ENCODE data around the gene SYNDIG1. TPM values are rescaled to one million over a fixed set of nuclear protein-coding genes. Genes with fewer than 3 reads are reported as not detected.

Gene SYNDIG1
- total and polyA plus RNA-seq, 9 of the 15 experiments (the other 6 are each of a cell fraction or from before 2014, with no cell fraction given), result not detected

DNA sequence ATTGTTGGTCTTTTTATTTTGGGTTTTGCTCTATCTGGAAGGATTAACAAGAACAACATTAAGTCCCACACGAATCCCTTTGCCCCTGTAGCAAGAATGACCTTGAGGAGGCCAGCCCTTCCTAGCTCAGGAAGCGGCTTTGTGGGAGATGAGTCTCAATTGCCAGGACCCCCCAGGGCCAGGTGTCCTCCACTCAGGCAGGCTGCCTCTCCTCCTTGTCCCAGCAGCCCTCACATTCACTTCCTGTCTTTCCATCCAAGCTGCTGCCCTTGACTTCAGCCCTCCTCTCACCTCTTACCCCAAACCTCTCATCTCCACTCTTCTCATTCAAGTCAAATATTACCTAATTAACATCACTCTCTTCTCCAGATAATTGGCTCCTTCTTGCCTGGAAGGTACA, 22.6 kb upstream of the SYNDIG1 start:
- Histone ChIP-seq H2AFZ (ENCODE audit: low read depth, low read length) (no peak overlapping the region), H3K9me1 (ENCODE audit: control insufficient read depth, insufficient read depth, low read length) (no peaks in the 10 kb centered on the region), H3K4me1 (replicated peaks in 1 of 2; ENCODE audit: control insufficient read depth in 2 of 2, insufficient read depth in 2 of 2, low read length in 2 of 2) (no peaks in the 10 kb centered on the region), H3K4me3 (no peak overlapping the region), H3K9ac (ENCODE audit: insufficient read depth in 1 of 2, low read depth in 2 of 2, low read length in 2 of 2) (no peak overlapping the region), H3K79me2 (ENCODE audit: control insufficient read depth, insufficient read depth, low read length) (no peaks in the 10 kb centered on the region), H3K36me3 (ENCODE audit: control insufficient read depth, insufficient read depth, low read length) (no peaks in the 10 kb centered on the region), H3K4me2 (ENCODE audit: insufficient read depth, low read length) (no peak overlapping the region), H4K20me1 (replicated peaks; ENCODE audit: control insufficient read depth, insufficient read depth, low read length) (no peaks in the 10 kb centered on the region), H3K9me3 (replicated peaks; ENCODE audit: control insufficient read depth, insufficient read depth, low read depth, low read length) (no peaks in the 10 kb centered on the region), H3K27me3 (ENCODE audit: control insufficient read depth in 2 of 2, insufficient read depth in 2 of 2, low read length in 2 of 2) (no peaks in the 10 kb centered on the region), H3K27ac (ENCODE audit: extremely low read depth, low read depth, low read length) (no peak overlapping the region)
- ChIA-PET POLR2A (interaction anchor here (0.7 kb wide), 1 partner anchor 11 kb away, joined by 3 read pairs; no protein-coding TSS in a partner anchor), CTCF (ENCODE audit: low intra/inter-chr PET ratio) (no interaction called here)
- 10% methylated on average over 2 of the region's 2 CpGs for WGBS (ENCODE audit: insufficient coverage, low coverage, missing lambda C conversion rate)
- ATAC-seq (no peak), FAIRE-seq (no peak), DNase-seq (ENCODE audit: extremely low read depth in 1 of 4, low spot score in 3 of 4) (no peak)
- BruUV-seq (replicated peaks), result no TSS peak
- in situ Hi-C loops (cut with MboI) (no loop called here), intact Hi-C loops (cut with micrococcal nuclease) (no loop called here)
- no peak for TF ChIP-seq NR2C2 (CRISPR knock-in tag; IDR thresholded peaks at IDR 0.05)
- no peak for TF ChIP-seq NR2C2 (tag; IDR thresholded peaks at IDR 0.05)
- TF ChIP-seq, protein P1, sequence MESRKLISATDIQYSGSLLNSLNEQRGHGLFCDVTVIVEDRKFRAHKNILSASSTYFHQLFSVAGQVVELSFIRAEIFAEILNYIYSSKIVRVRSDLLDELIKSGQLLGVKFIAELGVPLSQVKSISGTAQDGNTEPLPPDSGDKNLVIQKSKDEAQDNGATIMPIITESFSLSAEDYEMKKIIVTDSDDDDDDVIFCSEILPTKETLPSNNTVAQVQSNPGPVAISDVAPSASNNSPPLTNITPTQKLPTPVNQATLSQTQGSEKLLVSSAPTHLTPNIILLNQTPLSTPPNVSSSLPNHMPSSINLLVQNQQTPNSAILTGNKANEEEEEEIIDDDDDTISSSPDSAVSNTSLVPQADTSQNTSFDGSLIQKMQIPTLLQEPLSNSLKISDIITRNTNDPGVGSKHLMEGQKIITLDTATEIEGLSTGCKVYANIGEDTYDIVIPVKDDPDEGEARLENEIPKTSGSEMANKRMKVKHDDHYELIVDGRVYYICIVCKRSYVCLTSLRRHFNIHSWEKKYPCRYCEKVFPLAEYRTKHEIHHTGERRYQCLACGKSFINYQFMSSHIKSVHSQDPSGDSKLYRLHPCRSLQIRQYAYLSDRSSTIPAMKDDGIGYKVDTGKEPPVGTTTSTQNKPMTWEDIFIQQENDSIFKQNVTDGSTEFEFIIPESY (CRISPR knock-in tag; IDR thresholded peaks at IDR 0.05), result no peak
- no peak for TF ChIP-seq MAFF (IDR thresholded peaks at IDR 0.05; ENCODE audit: low read length)
- TF ChIP-seq NFRKB (IDR thresholded peaks at IDR 0.05; ENCODE audit: low read depth), result no peak
- TF ChIP-seq, protein P2, sequence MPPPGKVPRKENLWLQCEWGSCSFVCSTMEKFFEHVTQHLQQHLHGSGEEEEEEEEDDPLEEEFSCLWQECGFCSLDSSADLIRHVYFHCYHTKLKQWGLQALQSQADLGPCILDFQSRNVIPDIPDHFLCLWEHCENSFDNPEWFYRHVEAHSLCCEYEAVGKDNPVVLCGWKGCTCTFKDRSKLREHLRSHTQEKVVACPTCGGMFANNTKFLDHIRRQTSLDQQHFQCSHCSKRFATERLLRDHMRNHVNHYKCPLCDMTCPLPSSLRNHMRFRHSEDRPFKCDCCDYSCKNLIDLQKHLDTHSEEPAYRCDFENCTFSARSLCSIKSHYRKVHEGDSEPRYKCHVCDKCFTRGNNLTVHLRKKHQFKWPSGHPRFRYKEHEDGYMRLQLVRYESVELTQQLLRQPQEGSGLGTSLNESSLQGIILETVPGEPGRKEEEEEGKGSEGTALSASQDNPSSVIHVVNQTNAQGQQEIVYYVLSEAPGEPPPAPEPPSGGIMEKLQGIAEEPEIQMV (tag; conservative IDR thresholded peaks at IDR 0.05; ENCODE audit: low read depth), result no peak
- TF ChIP-seq LEF1 (IDR thresholded peaks at IDR 0.05), result no peak
- no peak for TF ChIP-seq SMAD1 (IDR thresholded peaks at IDR 0.05; ENCODE audit: low read depth, low read length, partially characterized antibody)
- no peak for TF ChIP-seq HDAC6 (IDR thresholded peaks at IDR 0.05; ENCODE audit: low read depth, low read length)
- TF ChIP-seq MBD2 (IDR thresholded peaks at IDR 0.05; ENCODE audit: borderline replicate concordance, low read depth), result no peak
- TF ChIP-seq CBFA2T3 (IDR thresholded peaks at IDR 0.05), result no peak
- TF ChIP-seq ZNF778 (CRISPR knock-in tag; IDR thresholded peaks at IDR 0.05), result no peak
- no peak for TF ChIP-seq MAZ (CRISPR knock-in tag; conservative IDR thresholded peaks at IDR 0.05 in 1 of 2, IDR thresholded peaks at IDR 0.05 in 1 of 2)
- TF ChIP-seq ZNF764 (CRISPR knock-in tag; IDR thresholded peaks at IDR 0.05; ENCODE audit: low read depth), result no peak
- no peak for TF ChIP-seq SP1 (CRISPR knock-in tag; IDR thresholded peaks at IDR 0.05)
- no peak for TF ChIP-seq CHD1 (IDR thresholded peaks at IDR 0.05; ENCODE audit: low read length)
- no peak for TF ChIP-seq ZNF239 (CRISPR knock-in tag; IDR thresholded peaks at IDR 0.05)
- no peak for TF ChIP-seq ZNF408 (CRISPR knock-in tag; IDR thresholded peaks at IDR 0.05; ENCODE audit: low read depth)
- TF ChIP-seq WHSC1 (IDR thresholded peaks at IDR 0.05; ENCODE audit: low read length), result no peak
- no peak for TF ChIP-seq YBX1 (IDR thresholded peaks at IDR 0.05)
- no peak for TF ChIP-seq ARID2 (IDR thresholded peaks at IDR 0.05)
